Measurements from ENCODE around the gene ECEL1.
"Not testable (repeated sequence)": the region's sequence is repeated elsewhere in the genome, so short reads cannot be mapped to it uniquely, and the experiment has no call there.

Gene ECEL1

GRCh38 chr2:232487385-232488096 lies at the start of gene ECEL1:
Gene ECEL1, minus strand, starts transcription at chr2:232487834. Its CDS starts 1,181 bp downstream, at chr2:232486653.
- DNase-seq: no peak

- no peak for DNase-seq
These were observed 49.4 kb upstream of the ECEL1 start for GRCh38 chr2:232537079-232537478.

- no peak for DNase-seq
These were observed 48.3 kb upstream of the ECEL1 start for GRCh38 chr2:232535761-232536530.

GRCh38 chr2:232534940-232535651 lies 47.5 kb upstream of the ECEL1 start:
- no peak for DNase-seq

GRCh38 chr2:232533944-232534710 lies 46.5 kb upstream of the ECEL1 start:
- DNase-seq: no peak

GRCh38 chr2:232532821-232533220 lies 45.2 kb upstream of the ECEL1 start:
- DNase-seq: not testable (repeated sequence)

- DNase-seq: no peak
These were observed 44.8 kb upstream of the ECEL1 start for GRCh38 chr2:232532419-232532818.

- DNase-seq: no peak
These were observed 43.1 kb upstream of the ECEL1 start for GRCh38 chr2:232530626-232531260.

GRCh38 chr2:232529806-232530547 lies 42.3 kb upstream of the ECEL1 start:
- no peak for DNase-seq

- peak; percentile 8 for DNase-seq
These were observed 41.3 kb upstream of the ECEL1 start for GRCh38 chr2:232528746-232529460.

- DNase-seq: no peak
These were observed 40.4 kb upstream of the ECEL1 start for GRCh38 chr2:232527905-232528470.

- no peak for DNase-seq
These were observed 38.8 kb upstream of the ECEL1 start for GRCh38 chr2:232526372-232526941.

- DNase-seq: no peak
These were observed 38.2 kb upstream of the ECEL1 start, which contains the start of gene CHRND for GRCh38 chr2:232525791-232526371. Gene CHRND, plus strand, starts transcription at chr2:232526160. Its CDS starts 56 bp downstream, at chr2:232526216.

- no peak for DNase-seq
These were observed 37.6 kb upstream of the ECEL1 start for GRCh38 chr2:232525199-232525598.

- no peak for DNase-seq
These were observed 37.1 kb upstream of the ECEL1 start for GRCh38 chr2:232524771-232525170.

- no peak for DNase-seq
These were observed 36.3 kb upstream of the ECEL1 start for GRCh38 chr2:232523682-232524597.

- DNase-seq: no peak
These were observed 35.7 kb upstream of the ECEL1 start for GRCh38 chr2:232523402-232523681.

GRCh38 chr2:232522623-232523401 lies 35.2 kb upstream of the ECEL1 start:
- DNase-seq: no peak
